ENCODE results near the gene WRNIP1. TPM values are rescaled to one million over a fixed set of nuclear protein-coding genes. Genes with fewer than 3 reads are reported as not detected.

The WRNIP1 gene
- total and polyA plus RNA-seq, 2 of the 8 experiments (the other 6 are each of a cell fraction or from before 2014, with no cell fraction given) = 38.2 to 39.2 TPM

DNA sequence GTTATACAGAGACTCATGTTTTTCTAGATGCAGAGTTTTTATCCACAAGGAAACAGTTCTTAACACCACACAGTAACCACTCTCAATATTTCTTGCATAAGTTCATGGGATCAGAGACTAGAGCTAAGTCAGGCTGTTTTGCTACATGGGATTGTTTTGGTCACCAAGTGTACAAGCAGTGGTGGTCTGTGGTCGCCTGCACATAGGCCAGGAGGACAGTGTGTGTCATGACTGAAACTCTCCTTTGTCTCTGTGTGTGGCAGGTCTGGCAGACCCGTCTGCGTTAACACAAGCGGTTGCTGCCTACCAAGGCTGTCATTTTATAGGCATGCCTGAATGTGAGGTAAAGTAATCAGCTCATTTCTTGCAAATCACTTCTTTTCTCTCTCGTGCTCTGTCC, 18.9 kb downstream of the WRNIP1 start (continued):
- TF ChIP-seq CBX8 (IDR thresholded peaks at IDR 0.05; ENCODE audit: borderline replicate concordance, low read depth, low read length) (no peak), TAF7 (optimal IDR thresholded peaks at IDR 0.05; ENCODE audit: borderline replicate concordance, low read depth, low read length) (no peak), CREB1 (IDR thresholded peaks at IDR 0.05) (no peak), KDM1A (IDR thresholded peaks at IDR 0.05; ENCODE audit: borderline replicate concordance, low read length) (no peak)

Data from H1 (cell line).